WTC11 (cell line): ENCODE results near the gene HIKESHI. TPM values are rescaled to one million over a fixed set of nuclear protein-coding genes. Genes with fewer than 3 reads are reported as not detected.

Experiments
- ATAC-seq: fragments of 200-7000 bp; cut with Tn5 transposase; 2 replicates; pipeline ENCODE4 v1.10.0; 2021; ENCODE audit warnings: mild to moderate bottlenecking, moderate library complexity
- Bru-seq: library from RNA; stranded (reverse); fragments of 400-500 nt; gene quantifications from one replicate; lab custom pipeline; 2021; lab: Mats Ljungman, UMichigan
- CTCF ChIA-PET: fragments of 300-600 bp; sonication (Branson Sonifier 250); formaldehyde crosslinking; loops from one replicate; lab custom pipeline; 2021; ENCODE audit warnings: antibody characterized with exemption; lab: Charles Lee
- POLR2A ChIA-PET: fragments of 350-600 bp; sonication (Branson Sonifier 250); formaldehyde crosslinking; loops from one replicate; lab custom pipeline; 2021; ENCODE audit warnings: antibody characterized with exemption; lab: Charles Lee
- DNase-seq: peaks from one replicate; pipeline ENCODE4 v3.0.0; 2021; ENCODE audit warnings: low spot score
- H3K27ac Mint-ChIP-seq: 2 replicates; pipeline ENCODE4 v1.8.0; 2021; ENCODE audit warnings: mixed read lengths
- H3K27me3 Mint-ChIP-seq: 2 replicates; pipeline ENCODE4 v1.8.0; 2021; ENCODE audit warnings: low read depth, mild to moderate bottlenecking, moderate library complexity, mixed read lengths
- H3K36me3 Mint-ChIP-seq: 2 replicates; pipeline ENCODE4 v1.8.0; 2021; ENCODE audit warnings: mixed read lengths
- H3K4me1 Mint-ChIP-seq: 2 replicates; pipeline ENCODE4 v1.8.0; 2022; ENCODE audit warnings: mixed read lengths
- H3K4me3 Mint-ChIP-seq: 2 replicates; pipeline ENCODE4 v1.8.0; 2021; ENCODE audit warnings: mild to moderate bottlenecking, moderate library complexity, mixed read lengths
- H3K9me3 Mint-ChIP-seq: 2 replicates; pipeline ENCODE4 v1.8.0; 2021; ENCODE audit warnings: mixed read lengths
- ARID4B ChIP-seq: sonication (generic); formaldehyde crosslinking; IDR thresholded peaks from 2 replicates; pipeline ENCODE4 v1.8.0; 2023; ENCODE audit warnings: missing genetic modification reagents, mild to moderate bottlenecking, borderline replicate concordance
- CREM ChIP-seq: sonication (generic); formaldehyde crosslinking; IDR thresholded peaks from 2 replicates; pipeline ENCODE4 v1.8.1; 2022; ENCODE audit warnings: mild to moderate bottlenecking, missing genetic modification reagents, moderate library complexity
- EMX1 ChIP-seq: fragments of 250-450 bp; sonication (Bioruptor Pico); IDR thresholded peaks from 2 replicates; pipeline ENCODE4 v1.8.0; 2021; ENCODE audit warnings: mild to moderate bottlenecking
- ETV6 ChIP-seq: sonication (generic); formaldehyde crosslinking; IDR thresholded peaks from 2 replicates; pipeline ENCODE4 v1.8.1; 2022; ENCODE audit warnings: mild to moderate bottlenecking, missing genetic modification reagents
- FOXP1 ChIP-seq: sonication (generic); formaldehyde crosslinking; IDR thresholded peaks from 2 replicates; pipeline ENCODE4 v1.8.0; 2022; ENCODE audit warnings: missing genetic modification reagents, mild to moderate bottlenecking, moderate library complexity, borderline replicate concordance
- FOXP4 ChIP-seq: sonication (generic); formaldehyde crosslinking; IDR thresholded peaks from 2 replicates; pipeline ENCODE4 v1.8.0; 2022; ENCODE audit warnings: mild to moderate bottlenecking, missing genetic modification reagents
- GABPB1 ChIP-seq: sonication (generic); formaldehyde crosslinking; IDR thresholded peaks from 2 replicates; pipeline ENCODE4 v1.8.1; 2023; ENCODE audit warnings: mild to moderate bottlenecking, missing genetic modification reagents
- JAZF1 ChIP-seq: fragments of 250-450 bp; sonication (Bioruptor Pico); IDR thresholded peaks from 2 replicates; pipeline ENCODE4 v1.9.0; 2021; ENCODE audit warnings: moderate library complexity, mild to moderate bottlenecking, inconsistent platforms
- KAT7 ChIP-seq: sonication (generic); formaldehyde crosslinking; IDR thresholded peaks from 2 replicates; pipeline ENCODE4 v1.8.1; 2023; ENCODE audit warnings: missing genetic modification reagents, mild to moderate bottlenecking, borderline replicate concordance
- MAX ChIP-seq: sonication (generic); formaldehyde crosslinking; IDR thresholded peaks from 2 replicates; pipeline ENCODE4 v1.8.0; 2022; ENCODE audit warnings: mild to moderate bottlenecking, missing genetic modification reagents
- NFE2L1 ChIP-seq: sonication (generic); formaldehyde crosslinking; IDR thresholded peaks from 2 replicates; pipeline ENCODE4 v1.8.1; 2023; ENCODE audit warnings: missing genetic modification reagents
- NR2C2 ChIP-seq: sonication (generic); formaldehyde crosslinking; IDR thresholded peaks from 2 replicates; pipeline ENCODE4 v1.8.0; 2022; ENCODE audit warnings: mild to moderate bottlenecking, missing genetic modification reagents
- PREB ChIP-seq: sonication (generic); formaldehyde crosslinking; IDR thresholded peaks from 2 replicates; pipeline ENCODE4 v1.8.1; 2022; ENCODE audit warnings: mild to moderate bottlenecking, missing genetic modification reagents, moderate library complexity, borderline replicate concordance
- SMAD3 ChIP-seq: sonication (generic); formaldehyde crosslinking; IDR thresholded peaks from 2 replicates; pipeline ENCODE4 v1.8.0; 2022; ENCODE audit warnings: missing genetic modification reagents, mild to moderate bottlenecking, borderline replicate concordance
- SP1 ChIP-seq: sonication (generic); formaldehyde crosslinking; conservative IDR thresholded peaks from 2 replicates; pipeline ENCODE4 v1.8.1; 2022; ENCODE audit warnings: missing genetic modification reagents
- TEAD1 ChIP-seq: sonication (generic); formaldehyde crosslinking; IDR thresholded peaks from 2 replicates; pipeline ENCODE4 v1.8.0; 2022; ENCODE audit warnings: mild to moderate bottlenecking, missing genetic modification reagents
- ZNF281 ChIP-seq: sonication (generic); formaldehyde crosslinking; IDR thresholded peaks from 2 replicates; pipeline ENCODE4 v1.8.0; 2023; ENCODE audit warnings: mild to moderate bottlenecking, missing genetic modification reagents
- long read RNA-seq, 3 experiments: library from RNA in 1 of 3; library from capped mRNA in 1 of 3; library from polyadenylated mRNA in 1 of 3; unstranded in 2 of 3; stranded (forward) in 1 of 3; transcript quantifications; one replicate each; pipeline ENCODE4 v2.0.0, GENCODE V29; 2021
- total RNA-seq: library from RNA; stranded (reverse); gene quantifications from 3 replicates; pipeline ENCODE4 v1.2.3, GENCODE V29; 2021

Gene HIKESHI
- 48.3 to 57.1 TPM (median 52.8 TPM) in 3 replicates for total RNA-seq
- Bru-seq, nascent RNA = percentile 79 among the genes with signal in this experiment
- long read RNA-seq, experiment 1, transcript HIKESHI-201 (5 exons, 1,113 nt) = major isoform, 97 of 117 reads
- long read RNA-seq, experiment 1, partial matches to known transcripts = 1 of 117 reads
- long read RNA-seq, experiment 1, other reads (novel, unspliced or antisense) = 11 of 117 reads
- long read RNA-seq, experiment 2, transcript HIKESHI-201 (5 exons, 1,113 nt) = major isoform, 106 of 140 reads
- long read RNA-seq, experiment 2, partial matches to known transcripts = 14 of 140 reads
- long read RNA-seq, experiment 2, other reads (novel, unspliced or antisense) = 16 of 140 reads
- long read RNA-seq, experiment 3, transcript HIKESHI-207 (4 exons, 1,694 nt) = minor isoform, 7 of 315 reads
- long read RNA-seq, experiment 3, transcript HIKESHI-201 (5 exons, 1,113 nt) = major isoform, 277 of 315 reads
- long read RNA-seq, experiment 3, partial matches to known transcripts = 9 of 315 reads
- long read RNA-seq, experiment 3, other reads (novel, unspliced or antisense) = 21 of 315 reads

GRCh38 chr11:86302092-86302793 lies at the start of gene HIKESHI:
Gene HIKESHI, plus strand, starts transcription at chr11:86302240. Its CDS starts 209 bp downstream, at chr11:86302449.
- CTCF ChIA-PET = interaction anchor here (0.7 to 0.9 kb wide), 2 partner anchors 11 to 117 kb away, joined by 3 to 4 read pairs; no protein-coding TSS in a partner anchor
- H3K4me1 Mint-ChIP-seq = peaks cover 9% of the 10 kb centered on the region
- ATAC-seq (peak; percentile 99), DNase-seq (peak; percentile 93)
- peak within 1 kb of the TSS; percentile 100 for H3K4me3 Mint-ChIP-seq
- POLR2A ChIA-PET = no interaction called here
- H3K27ac Mint-ChIP-seq = peak within 1 kb of the TSS; percentile 98
- peaks cover 11% of the 10 kb centered on the region for H3K36me3 Mint-ChIP-seq
- H3K27me3 Mint-ChIP-seq = peaks cover 3% of the 10 kb centered on the region
- H3K9me3 Mint-ChIP-seq = no peaks in the 10 kb centered on the region
- TF ChIP-seq SMAD3 (CRISPR knock-in tag) (peak; percentile 45; the same call in 1 of the 2 replicates), TEAD1 (0 out of 2 replicates have a peak, but pooled peaks have one; percentile 67), FOXP4 (CRISPR knock-in tag) (peak; percentile 28; the same call in 1 of the 2 replicates), PREB (CRISPR knock-in tag) (no peak), EMX1 (CRISPR knock-in tag) (no peak), KAT7 (CRISPR knock-in tag) (0 out of 2 replicates have a peak, but pooled peaks have one; percentile 27), CREM (CRISPR knock-in tag) (0 out of 2 replicates have a peak, but pooled peaks have one; percentile 36), ETV6 (CRISPR knock-in tag) (peak; percentile 55; the same call in 1 of the 2 replicates), MAX (CRISPR knock-in tag) (peak; percentile 48; the same call in 1 of the 2 replicates), NR2C2 (CRISPR knock-in tag) (peak; percentile 98), JAZF1 (no peak), ZNF281 (CRISPR knock-in tag) (no peak), NFE2L1 (CRISPR knock-in tag) (peak; percentile 38; the same call in 1 of the 2 replicates), SP1 (CRISPR knock-in tag) (peak; percentile 80), ARID4B (CRISPR knock-in tag) (peak; percentile 66; the same call in 1 of the 2 replicates), FOXP1 (peak; percentile 40; the same call in 1 of the 2 replicates), GABPB1 (peak; percentile 89)
